A549 (cell line): ENCODE measurements around the gene TTC1.

Source experiments
- JUN ChIP-seq, 2 experiments: fragments of >200 bp; sonication (Bioruptor Twin); formaldehyde crosslinking; IDR thresholded peaks; 2 replicates in 1 of 2; 3 replicates in 1 of 2; pipeline ENCODE4 v1.6.1; 2016 to 2017
- POLR2A ChIP-seq: IDR thresholded peaks from 2 replicates; pipeline ENCODE4 v1.6.1; 2012; ENCODE audit warnings: mild to moderate bottlenecking, low read length
- POLR2AphosphoS2 ChIP-seq: conservative IDR thresholded peaks from 2 replicates; pipeline ENCODE4 v1.6.1; 2012; ENCODE audit warnings: low read length, improper control_type of control experiment, inconsistent platforms
- REST ChIP-seq: fragments of 200-600 bp; sonication (generic); IDR thresholded peaks from 2 replicates; pipeline ENCODE4 v1.6.1; 2016; ENCODE audit warnings: antibody characterized with exemption, mild to moderate bottlenecking, moderate library complexity

DNA sequence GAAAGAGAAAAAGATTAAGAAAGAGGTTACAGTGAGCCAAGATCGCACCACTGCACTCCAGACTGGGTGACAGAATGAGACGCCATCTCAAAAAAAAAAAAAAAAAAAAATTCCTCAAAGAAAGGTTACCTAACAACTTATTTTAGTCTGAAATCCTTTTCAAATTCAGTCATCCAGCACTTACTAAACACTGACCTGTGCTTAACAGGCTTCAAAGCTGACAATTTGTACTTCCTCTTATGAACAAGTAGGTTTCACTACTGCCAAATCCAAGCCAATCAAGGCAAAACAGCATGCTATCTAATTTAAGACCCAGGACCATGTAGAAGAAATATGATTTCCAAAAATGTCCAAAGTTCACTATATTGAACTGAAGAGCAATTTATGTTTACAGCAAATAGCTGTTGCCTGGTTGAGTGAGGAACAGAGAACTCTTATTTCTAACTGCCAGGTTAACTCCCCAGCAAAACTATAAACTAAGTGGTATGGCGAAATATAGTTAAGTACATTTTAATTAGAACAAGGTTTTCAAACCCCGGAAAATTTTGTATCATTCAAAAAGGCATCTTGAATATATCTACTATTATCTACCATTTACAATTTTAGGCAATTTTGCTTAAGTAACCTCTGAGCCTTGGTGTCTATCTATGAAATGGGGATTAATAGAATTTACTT, 96.9 kb downstream of the TTC1 start:
- TF ChIP-seq POLR2AphosphoS2 (no peak), REST (no peak), POLR2A (no peak), JUN (IDR thresholded peaks at IDR 0.05) (no peak)
